PC-3 (cell line): Measurements from ENCODE around the gene DHRS1. TPM values are rescaled to one million over a fixed set of nuclear protein-coding genes. Genes with fewer than 3 reads are reported as not detected.

Experiments
- ATAC-seq: fragments of 200-7000 bp; cut with Tn5 transposase; 2 replicates; pipeline ENCODE4 v1.9.1; 2020; ENCODE audit warnings: mild to moderate bottlenecking, moderate library complexity
- BruUV-seq: library from RNA; stranded (reverse); fragments of 400-500 nt; replicated peaks from 2 replicates; lab custom pipeline; 2021; lab: Mats Ljungman, UMichigan
- CTCF ChIA-PET: fragments of 300-600 bp; sonication (Branson Sonifier 250); formaldehyde crosslinking; loops from one replicate; lab custom pipeline; 2022; ENCODE audit warnings: antibody characterized with exemption; lab: Charles Lee
- POLR2A ChIA-PET: fragments of 300-600 bp; sonication (Branson Sonifier 250); formaldehyde crosslinking; loops from one replicate; lab custom pipeline; 2022; ENCODE audit warnings: antibody characterized with exemption; ENCODE audit not compliant: unreplicated experiment; lab: Charles Lee
- DNase-seq: peaks from one replicate; pipeline ENCODE4 v3.0.0-alpha.2; 2015
- H2AFZ ChIP-seq: fragments of 300-600 bp; sonication (generic); 2 replicates; pipeline ENCODE4 v1.6.0; 2016; ENCODE audit warnings: antibody characterized with exemption, low read length
- H3F3A ChIP-seq: fragments of 300-600 bp; sonication (generic); one replicate; pipeline ENCODE4 v1.6.0; 2017; ENCODE audit warnings: antibody characterized with exemption, low read length, control low read depth, mild to moderate bottlenecking; ENCODE audit not compliant: unreplicated experiment
- H3K27ac ChIP-seq: fragments of 300-600 bp; sonication (generic); 2 replicates; pipeline ENCODE4 v1.5.1; 2016; ENCODE audit warnings: mild to moderate bottlenecking, low read length
- H3K27me3 ChIP-seq: fragments of 300-600 bp; sonication (generic); 2 replicates; pipeline ENCODE4 v1.6.1; 2016; ENCODE audit warnings: low read length, mixed read lengths
- H3K36me3 ChIP-seq: fragments of 300-600 bp; sonication (generic); 2 replicates; pipeline ENCODE4 v1.6.1; 2016; ENCODE audit warnings: low read depth, mixed run types, low read length, mixed read lengths
- H3K4me1 ChIP-seq: fragments of 300-600 bp; sonication (generic); 2 replicates; pipeline ENCODE4 v1.5.1; 2016; ENCODE audit warnings: low read length; ENCODE audit not compliant: insufficient read depth
- H3K4me2 ChIP-seq: fragments of 300-600 bp; sonication (generic); 2 replicates; pipeline ENCODE4 v1.6.0; 2016; ENCODE audit warnings: low read length
- H3K4me3 ChIP-seq: fragments of 300-600 bp; sonication (generic); 2 replicates; pipeline ENCODE4 v1.5.1; 2016; ENCODE audit warnings: mild to moderate bottlenecking, low read length, mixed read lengths
- H3K79me2 ChIP-seq: fragments of 300-600 bp; sonication (generic); 2 replicates; pipeline ENCODE4 v1.6.1; 2017; ENCODE audit warnings: low read length, mixed read lengths
- H3K9ac ChIP-seq: fragments of 300-600 bp; sonication (generic); 2 replicates; pipeline ENCODE4 v1.6.0; 2016; ENCODE audit warnings: mild to moderate bottlenecking, low read length
- H3K9me2 ChIP-seq: fragments of 300-600 bp; sonication (generic); replicated peaks from 2 replicates; pipeline ENCODE4 v1.6.1; 2016; ENCODE audit warnings: mixed run types, low read length, mixed read lengths
- H3K9me3 ChIP-seq: fragments of 300-600 bp; sonication (generic); 2 replicates; pipeline ENCODE4 v1.6.1; 2016; ENCODE audit warnings: low read length, mixed read lengths
- H4K20me1 ChIP-seq: fragments of 300-600 bp; sonication (generic); 2 replicates; pipeline ENCODE4 v1.6.1; 2016; ENCODE audit warnings: low read length, mixed read lengths
- CTCF ChIP-seq: fragments of 300-600 bp; sonication (generic); conservative IDR thresholded peaks from 2 replicates; pipeline ENCODE4 v1.5.1; 2017; ENCODE audit warnings: antibody characterized with exemption, low read depth, mild to moderate bottlenecking, low read length
- EZH2 ChIP-seq: fragments of 300-600 bp; sonication (generic); IDR thresholded peaks from one replicate; pipeline ENCODE4 v1.6.1; 2017; ENCODE audit warnings: antibody characterized with exemption, mild to moderate bottlenecking, low read length; ENCODE audit not compliant: unreplicated experiment
- EZH2phosphoT487 ChIP-seq: fragments of 300-600 bp; sonication (generic); IDR thresholded peaks from 2 replicates; pipeline ENCODE4 v1.6.1; 2018; ENCODE audit warnings: mild to moderate bottlenecking, antibody characterized with exemption, low read length, borderline replicate concordance
- intact Hi-C: fragments of 100-400 bp; cut with micrococcal nuclease; formaldehyde crosslinking; loops from 2 replicates; pipeline ENCODE4 v1.9.0; 2023
- total RNA-seq: library from RNA; depleted of rRNA; stranded (reverse); fragments of >200 nt; gene quantifications from 2 replicates; pipeline ENCODE4 v1.2.3, GENCODE V29; 2014

Gene DHRS1
- total RNA-seq, 1 experiment from 2014 or later, result 15.9 TPM

GRCh38 chr14:24297190-24297964, 2.2 kb downstream of the DHRS1 start:
- BruUV-seq, result no TSS peak
- H3K4me3 ChIP-seq, result no peak overlapping the region; the same call in 1 of the 2 replicates
- H3K79me2 ChIP-seq, result peaks cover 42% of the 10 kb centered on the region
- peaks cover 36% of the 10 kb centered on the region for H3K4me1 ChIP-seq
- H4K20me1 ChIP-seq, result no peaks in the 10 kb centered on the region
- H3K9ac ChIP-seq, result no peak overlapping the region
- no peak overlapping the region for H3K27ac ChIP-seq
- H3K27me3 ChIP-seq, result no peaks in the 10 kb centered on the region
- DNase-seq, result peak; percentile 76
- peak overlapping the region; percentile 89; the same call in 1 of the 2 replicates for H3K4me2 ChIP-seq
- TF ChIP-seq EZH2 (no peak), CTCF (peak; percentile 68), EZH2phosphoT487 (no peak)
- peak; percentile 13 for ATAC-seq
- ChIA-PET CTCF (interaction anchor here (0.6 to 3.1 kb wide), 7 partner anchors 11 to 144 kb away, joined by 3 to 55 read pairs (median 6); partner anchors contain the start of genes CIDEB, MDP1 and TINF2), POLR2A (interaction anchor here (0.6 to 1.0 kb wide), 6 partner anchors 55 to 237 kb away, joined by 3 to 5 read pairs (median 4); partner anchors contain the start of gene TINF2)
- H3F3A ChIP-seq, result no peaks in the 10 kb centered on the region
- intact Hi-C loops, result loop anchor here (1.0 to 5.0 kb wide), 3 partner anchors 27 to 80 kb away; partner anchors contain the start of genes MDP1 and RABGGTA
- H3K9me2 ChIP-seq, result no peaks in the 10 kb centered on the region
- no peak overlapping the region for H2AFZ ChIP-seq
- H3K36me3 ChIP-seq, result peaks cover 35% of the 10 kb centered on the region
- H3K9me3 ChIP-seq, result no peaks in the 10 kb centered on the region

GRCh38 chr14:24296341-24297157, 3.0 kb downstream of the DHRS1 start:
- Histone ChIP-seq H3K4me1 (peaks cover 34% of the 10 kb centered on the region), H3K4me2 (peak overlapping the region; percentile 89; the same call in 1 of the 2 replicates), H3F3A (no peaks in the 10 kb centered on the region), H3K27ac (no peak overlapping the region), H3K79me2 (peaks cover 35% of the 10 kb centered on the region), H4K20me1 (no peaks in the 10 kb centered on the region), H3K4me3 (no peak overlapping the region), H3K27me3 (no peaks in the 10 kb centered on the region), H2AFZ (no peak overlapping the region), H3K9ac (no peak overlapping the region), H3K36me3 (peaks cover 29% of the 10 kb centered on the region), H3K9me2 (no peaks in the 10 kb centered on the region), H3K9me3 (no peaks in the 10 kb centered on the region)
- ChIA-PET CTCF (interaction anchor here (0.6 to 3.1 kb wide), 7 partner anchors 17 to 382 kb away, joined by 3 to 55 read pairs (median 3); partner anchors contain the start of genes CHMP4A, MDP1, RABGGTA and TINF2), POLR2A (interaction anchor here (0.6 to 1.0 kb wide), 2 partner anchors 54 to 66 kb away, joined by 3 to 5 read pairs; partner anchors contain the start of gene TINF2)
- DNase-seq (peak; percentile 86), ATAC-seq (peak; percentile 48)
- BruUV-seq, result no TSS peak
- intact Hi-C loops, result loop anchor here (1.0 to 5.0 kb wide), 3 partner anchors 26 to 79 kb away; partner anchors contain the start of genes MDP1 and RABGGTA
- TF ChIP-seq CTCF (peak; percentile 80), EZH2phosphoT487 (no peak), EZH2 (no peak)
